ENCODE results near the gene EXOC3L1. TPM values are rescaled to one million over a fixed set of nuclear protein-coding genes. Genes with fewer than 3 reads are reported as not detected.

EXOC3L1 gene, protein sequence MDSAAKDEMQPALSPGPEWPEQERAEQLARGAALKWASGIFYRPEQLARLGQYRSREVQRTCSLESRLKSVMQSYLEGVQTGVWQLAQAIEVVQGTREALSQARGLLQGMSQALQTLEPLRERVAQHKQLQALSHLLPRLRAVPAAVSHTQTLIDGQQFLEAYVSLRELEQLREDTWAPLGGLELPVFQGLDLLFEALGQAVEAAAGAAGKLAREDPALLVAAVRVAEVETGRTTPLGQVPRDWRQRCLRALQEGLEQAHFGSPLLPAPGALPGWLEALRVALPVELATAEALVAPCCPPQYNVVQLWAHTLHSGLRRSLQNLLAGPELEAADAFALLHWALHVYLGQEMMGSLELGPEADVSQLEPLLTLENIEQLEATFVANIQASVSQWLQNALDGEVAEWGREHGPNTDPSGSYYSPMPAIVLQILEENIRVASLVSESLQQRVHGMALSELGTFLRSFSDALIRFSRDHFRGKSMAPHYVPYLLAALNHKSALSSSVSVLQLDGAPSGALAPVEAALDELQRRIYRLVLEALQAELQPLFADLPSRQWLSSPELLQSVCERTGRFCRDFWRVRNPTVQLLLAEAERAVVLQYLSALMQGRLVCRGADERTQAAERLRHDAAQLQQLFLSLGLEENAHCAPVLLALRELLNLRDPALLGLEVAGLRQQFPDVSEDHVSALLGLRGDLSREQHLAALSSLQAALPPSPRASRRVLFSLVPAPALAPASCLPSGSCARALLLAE
- polyA plus RNA-seq (ENCODE audit: insufficient read length in 10 of 10): 10 to 100 TPM in 5 of 10 donors, 1 to 10 TPM in 5; 7.6 to 13.9 (median 9.9) TPM
- long read RNA-seq, donor 1: 0 reads
- long read RNA-seq, donor 2: 0 reads
- long read RNA-seq, donor 3: 0 reads
- long read RNA-seq, donor 4: 0 reads
- long read RNA-seq, donor 5: 0 reads
- long read RNA-seq, donor 6: 0 reads
- long read RNA-seq, donor 7, partial matches to known transcripts: 0 of 1 reads
- long read RNA-seq, donor 7, other reads (novel, unspliced or antisense): 0 of 1 reads
- long read RNA-seq, donor 8: 0 reads
- long read RNA-seq, donor 9: 0 reads

DNA sequence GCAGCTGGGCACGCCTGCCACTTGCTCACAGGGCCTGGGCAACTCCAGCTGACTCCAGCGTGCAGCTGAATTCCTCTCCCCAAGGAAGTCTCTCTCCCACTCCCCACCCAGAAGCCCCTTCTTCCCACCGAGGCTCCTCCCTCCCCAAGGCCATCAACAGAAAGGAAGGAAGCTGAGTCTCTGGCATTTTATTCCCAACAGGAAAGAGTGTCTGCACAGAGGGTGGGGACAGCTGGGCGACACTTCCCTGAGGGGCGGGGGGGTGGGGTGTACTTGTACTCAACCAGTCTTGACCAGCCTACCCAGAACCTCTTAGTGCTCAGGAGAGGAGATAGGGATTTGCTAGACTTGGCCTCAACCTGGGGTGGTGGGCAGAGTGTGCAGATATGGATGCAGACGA lies at the start of gene EXOC3L1:
Gene EXOC3L1 (minus strand): TSS at position 96 of the 400 bp plus-strand sequence. CDS start 460 bp downstream, outside the sequence.
- no peak for DNase-seq

DNA sequence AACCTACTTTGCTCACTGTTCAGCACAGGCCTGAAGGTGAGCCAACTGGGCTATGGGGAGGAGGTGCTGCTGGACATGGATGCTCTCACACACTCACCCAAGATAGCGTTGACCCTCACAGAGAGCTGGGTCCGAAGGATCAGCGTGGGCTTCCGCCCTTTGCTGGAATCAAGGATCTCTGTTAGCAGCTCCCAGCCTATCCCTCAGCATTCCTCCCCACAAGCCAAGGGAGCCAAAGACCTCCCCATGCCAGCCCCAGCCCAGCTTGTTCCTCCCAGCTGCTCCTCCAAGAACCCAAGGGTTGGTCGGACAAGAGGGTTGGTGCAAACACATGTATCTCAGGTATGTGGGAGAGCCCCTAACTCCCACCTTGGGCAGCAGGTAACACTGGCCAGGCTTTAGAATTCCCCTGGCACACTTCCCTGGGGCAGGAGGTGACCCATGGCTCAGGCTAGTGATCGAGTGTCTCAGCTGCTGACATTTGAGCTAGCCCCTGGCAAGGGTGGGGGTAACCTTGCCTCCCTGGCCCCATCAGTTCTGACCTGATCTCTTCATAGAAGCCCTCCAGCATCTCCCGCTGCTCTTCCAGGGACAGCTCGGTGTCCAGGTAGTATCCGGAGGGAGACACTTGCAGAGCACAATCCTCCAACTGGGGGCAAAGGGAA lies 49.0 kb upstream of the EXOC3L1 start:
- no peak for DNase-seq

DNA sequence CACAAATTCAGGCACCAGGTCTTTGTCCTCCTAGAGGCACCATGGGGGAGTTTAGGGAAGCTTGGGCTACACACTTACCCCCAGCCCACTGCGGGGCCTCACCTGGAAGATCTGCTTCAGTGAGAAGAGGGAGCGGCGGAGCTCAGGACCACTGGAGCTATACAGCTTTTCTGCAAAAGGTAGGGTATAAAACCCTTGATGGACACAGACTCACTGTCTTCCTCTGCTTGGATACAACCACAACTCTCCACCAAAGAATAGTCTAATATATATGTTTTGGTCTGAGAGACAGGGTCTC lies 48.3 kb upstream of the EXOC3L1 start:
- no peak for DNase-seq

DNA sequence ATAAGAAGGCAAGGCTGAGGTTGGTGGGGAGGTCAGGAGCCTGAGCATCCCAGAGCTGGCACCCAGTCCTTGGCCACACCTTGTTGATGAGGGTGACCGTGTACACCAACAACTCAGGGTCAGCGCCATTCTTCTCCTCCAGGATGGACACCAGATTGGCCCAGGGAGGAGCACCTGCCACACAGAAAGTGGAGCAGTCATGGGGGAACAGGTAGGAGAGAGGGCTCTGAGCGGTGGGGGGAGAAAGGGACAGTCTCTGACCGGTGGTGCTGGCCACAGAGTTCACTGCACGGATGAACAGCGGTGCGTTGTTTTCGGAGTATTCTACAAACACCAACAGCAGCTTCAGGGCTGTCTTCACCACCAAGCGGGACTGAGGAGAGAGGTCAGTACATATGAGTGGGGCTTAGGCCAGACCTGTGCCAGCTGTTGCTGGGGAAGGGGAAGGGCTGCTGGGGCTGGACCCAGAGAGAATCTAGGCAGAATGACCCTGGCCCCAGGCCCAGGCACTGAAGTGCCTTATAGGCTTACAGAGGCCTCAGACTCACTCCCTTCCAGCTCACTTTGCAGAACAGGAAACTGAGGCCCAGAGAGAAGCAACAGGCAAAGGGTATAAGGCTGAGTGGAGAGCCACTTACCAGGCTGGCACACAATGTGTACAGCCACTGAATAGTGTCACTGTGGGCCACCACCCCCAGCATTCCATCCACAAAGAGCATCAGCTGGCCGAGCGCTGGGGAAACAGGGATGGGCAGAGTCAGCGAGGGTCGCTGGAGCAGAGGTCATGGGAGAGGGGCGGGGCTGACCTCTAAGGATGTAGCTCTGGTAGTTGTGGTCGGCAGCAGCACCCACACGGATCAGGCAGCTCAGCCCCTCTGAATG lies 47.7 kb upstream of the EXOC3L1 start:
- DNase-seq: no peak

DNA sequence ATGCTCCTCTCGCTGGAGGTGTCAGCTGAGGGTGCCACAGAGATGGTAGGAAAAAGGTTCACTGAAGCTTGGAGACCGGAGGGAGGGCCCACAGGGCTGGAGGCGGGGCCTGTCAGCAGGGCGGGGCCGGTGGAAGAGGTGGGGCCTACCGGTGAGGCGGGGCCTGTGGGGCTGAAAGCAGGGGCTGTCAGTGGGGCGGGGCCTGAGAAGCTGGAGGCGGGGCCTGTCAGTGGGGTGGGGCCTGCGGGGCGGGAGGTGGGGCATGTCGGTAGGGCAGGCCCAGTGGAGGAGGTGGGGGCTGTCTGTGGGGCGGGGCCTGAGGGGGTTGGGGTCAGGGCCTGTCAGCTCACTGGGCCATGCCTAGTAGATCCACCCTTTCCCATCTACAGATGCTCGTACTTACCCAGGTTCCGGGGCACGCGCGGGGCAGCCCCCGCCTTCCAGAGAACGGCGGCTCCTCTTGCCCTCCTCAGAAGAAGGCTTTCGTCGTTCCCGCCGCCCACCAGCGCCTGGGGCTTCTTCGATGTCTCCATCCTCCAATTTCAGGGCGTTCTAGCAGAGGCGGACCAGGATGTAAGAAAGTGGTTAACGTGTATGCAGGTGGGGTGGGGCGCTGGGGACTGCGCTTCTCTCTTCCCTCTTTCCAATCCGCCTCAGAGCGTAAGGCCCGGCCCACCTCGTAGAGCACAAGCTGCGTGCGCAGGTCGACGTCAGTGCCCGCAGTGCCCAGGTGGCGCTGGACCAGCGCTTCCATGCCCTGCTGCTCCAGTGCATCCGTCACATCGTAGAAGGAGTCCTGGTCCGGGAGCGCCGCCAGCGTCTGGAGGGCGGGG lies 46.8 kb upstream of the EXOC3L1 start:
- DNase-seq: no peak

DNA sequence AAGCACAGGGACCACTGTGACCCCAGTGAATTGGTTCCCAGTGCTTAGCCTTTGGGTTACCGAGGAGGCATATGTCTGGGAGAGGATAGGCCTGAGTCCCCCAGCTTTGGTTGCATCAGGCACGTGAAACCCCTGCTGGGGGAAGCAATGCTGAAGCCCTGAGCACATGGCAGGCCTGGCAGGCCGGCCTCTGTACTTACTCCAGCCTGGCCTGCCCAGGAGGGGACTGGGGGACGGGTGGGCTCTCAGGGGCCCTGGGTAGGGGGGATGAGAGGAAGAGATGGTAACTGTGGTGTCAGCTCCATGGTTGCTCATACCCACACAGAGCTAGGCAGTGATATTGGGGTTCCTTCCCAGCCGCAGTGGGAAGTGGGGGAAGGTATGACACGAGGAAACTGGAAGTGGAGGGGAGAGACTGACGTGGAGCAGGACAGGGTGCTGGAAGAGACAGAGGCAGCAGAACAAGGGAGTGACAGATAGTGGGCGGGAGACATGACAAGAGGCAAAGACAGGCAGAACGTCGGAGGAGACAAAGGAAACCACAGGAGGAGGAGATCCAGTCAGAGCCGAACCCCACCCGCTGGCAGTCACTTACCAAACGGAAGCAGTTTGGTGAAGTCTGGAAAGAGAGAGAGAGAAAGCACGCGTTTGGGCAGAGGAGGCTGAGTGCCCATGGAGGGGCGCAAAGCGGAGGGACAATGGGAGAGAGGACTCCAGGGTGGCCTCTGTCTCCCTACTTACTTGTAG lies 46.1 kb upstream of the EXOC3L1 start:
- no peak for DNase-seq

DNA sequence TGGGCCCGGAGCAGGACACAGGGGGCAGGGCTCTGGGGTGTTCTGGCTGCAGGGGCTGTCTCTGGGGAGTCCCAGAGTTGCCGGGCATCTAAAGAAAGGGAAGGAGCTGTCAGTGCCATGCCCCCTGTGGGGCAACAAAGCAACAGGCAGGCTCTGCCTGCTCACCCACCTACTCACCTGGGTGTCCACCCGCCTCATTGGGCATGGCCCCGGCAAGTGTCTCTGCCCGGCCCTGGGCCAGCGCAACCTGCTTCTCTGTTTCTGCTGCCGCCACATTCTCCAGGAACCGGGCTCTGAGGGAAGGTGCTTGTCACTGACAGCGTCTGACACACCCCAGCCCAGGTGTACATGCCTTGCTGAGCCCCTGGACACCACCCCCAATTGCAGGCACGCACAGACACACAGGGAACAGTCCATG lies 44.3 kb upstream of the EXOC3L1 start:
- no peak for DNase-seq

DNA sequence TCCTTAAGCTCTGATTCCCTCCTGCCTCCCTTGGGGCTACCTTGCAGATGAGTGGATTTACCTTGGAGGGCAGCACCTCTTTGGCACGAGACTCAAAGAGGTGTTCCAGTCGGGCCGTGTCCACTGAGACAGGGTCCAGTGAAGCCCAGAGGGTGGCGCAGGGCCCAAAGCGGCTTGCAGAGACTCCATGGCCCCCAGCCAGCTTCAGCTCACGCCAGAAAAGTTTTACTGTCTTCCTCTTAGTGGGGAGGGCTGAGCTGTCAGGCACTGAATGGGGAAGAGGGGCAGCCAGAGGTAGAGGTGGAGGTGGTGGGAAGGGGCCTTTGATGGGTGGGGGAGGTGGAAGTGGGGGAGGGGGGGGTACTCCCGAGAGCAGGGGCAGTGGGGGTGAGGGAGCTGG lies 43.7 kb upstream of the EXOC3L1 start:
- no peak for DNase-seq

DNA sequence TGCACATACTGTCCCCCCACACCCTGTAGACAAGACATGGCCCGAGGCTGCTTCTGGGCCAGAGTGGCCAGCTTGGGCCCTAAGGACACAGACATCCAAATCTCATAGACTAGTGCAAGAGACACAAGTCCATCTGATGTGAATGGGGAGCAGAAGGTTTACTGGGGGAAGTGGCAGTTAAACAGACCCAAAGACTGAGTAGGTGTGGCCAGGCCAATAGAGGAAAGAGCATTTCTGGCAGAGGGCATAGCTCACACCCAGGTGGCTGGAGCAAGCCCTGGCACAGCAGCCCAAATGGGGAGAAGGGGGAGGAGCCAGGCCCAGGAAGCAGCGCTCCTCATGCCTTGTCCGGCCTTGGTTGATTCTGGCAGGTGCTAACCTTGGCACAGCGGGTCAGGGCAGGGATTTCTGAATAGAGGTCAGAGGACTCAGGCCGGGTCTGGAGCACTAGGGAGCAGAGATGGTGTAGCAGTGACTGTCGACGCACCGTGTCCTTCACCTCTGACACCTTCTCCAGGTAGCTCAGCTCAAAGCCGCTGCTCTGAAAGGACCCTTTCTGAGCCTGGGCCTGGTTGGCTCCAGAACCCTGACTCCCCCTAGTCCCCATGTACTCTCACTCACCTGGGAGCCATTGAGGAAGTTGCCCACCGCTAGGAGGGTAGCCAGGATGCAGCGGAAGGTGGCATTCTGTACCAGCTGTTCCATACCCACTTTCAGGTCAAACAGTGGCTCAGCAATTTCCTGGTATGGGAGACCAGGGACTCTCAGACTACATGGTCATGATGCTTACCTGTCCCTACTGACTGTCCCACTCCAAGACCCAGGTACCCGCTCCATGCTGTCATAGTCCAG lies 41.1 kb upstream of the EXOC3L1 start:
- no peak for DNase-seq

DNA sequence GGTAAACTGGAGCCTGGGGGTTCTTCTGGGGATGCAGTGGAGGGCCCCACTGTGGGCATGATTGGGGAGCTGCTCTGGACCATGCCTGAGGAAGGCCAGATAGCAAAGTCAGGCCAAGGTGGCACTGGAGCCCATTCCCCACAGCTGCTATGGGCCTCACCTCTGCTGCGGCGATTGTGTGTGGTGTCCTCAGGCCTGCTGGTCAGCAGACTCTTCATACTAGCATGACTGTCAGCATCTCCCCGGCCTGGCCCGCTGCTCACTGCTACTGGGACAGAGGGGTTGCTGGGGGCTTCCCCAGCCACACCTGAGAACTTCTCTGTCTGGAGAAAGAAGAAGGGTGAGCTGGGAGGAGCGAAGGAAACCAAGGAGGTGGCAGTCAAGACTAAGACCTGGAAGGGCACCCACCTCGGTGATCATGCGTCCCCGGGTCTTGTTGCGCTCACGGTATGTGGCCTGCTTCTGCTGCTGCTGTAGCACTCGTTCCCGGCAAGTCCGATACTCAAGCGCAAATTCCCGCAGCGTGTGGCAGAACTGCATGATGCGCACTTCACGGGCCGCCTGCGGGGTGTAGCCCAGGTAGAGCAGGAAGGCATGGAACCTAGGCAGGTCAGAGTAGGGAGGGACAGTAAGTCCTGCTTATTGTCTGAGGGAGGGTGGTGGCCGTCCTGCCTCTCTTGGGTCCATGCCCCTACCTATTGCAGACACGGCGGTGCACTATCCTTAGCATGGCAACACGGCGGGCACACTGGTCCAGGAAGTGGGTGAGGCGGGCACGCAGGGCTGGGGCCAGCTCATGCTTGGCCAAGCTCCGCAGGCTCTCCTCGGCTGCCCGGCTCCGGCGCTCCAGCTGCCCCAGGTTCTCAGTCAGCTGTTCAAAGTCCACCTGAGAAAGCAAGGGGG lies 40.2 kb upstream of the EXOC3L1 start:
- no peak for DNase-seq

DNA sequence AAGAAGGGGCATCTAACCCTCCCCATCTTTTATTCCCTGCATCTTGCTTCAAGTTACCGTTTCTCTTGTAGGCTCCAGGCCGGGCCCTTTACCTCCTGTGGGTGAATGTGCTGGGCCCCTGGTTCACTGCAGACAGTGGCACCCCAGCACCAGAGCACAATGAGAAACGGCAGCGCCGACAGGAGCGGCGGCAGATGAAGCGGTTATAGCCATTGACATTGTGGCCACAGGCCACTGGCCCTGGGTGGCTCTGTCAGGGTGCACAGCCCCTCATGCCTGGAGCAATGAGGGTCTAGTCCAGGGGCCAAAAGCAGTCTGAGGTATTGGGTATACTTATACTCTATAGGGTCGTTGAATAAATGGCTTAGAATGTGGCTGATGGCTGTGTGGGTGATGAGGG lies 39.0 kb upstream of the EXOC3L1 start:
- DNase-seq: no peak

DNA sequence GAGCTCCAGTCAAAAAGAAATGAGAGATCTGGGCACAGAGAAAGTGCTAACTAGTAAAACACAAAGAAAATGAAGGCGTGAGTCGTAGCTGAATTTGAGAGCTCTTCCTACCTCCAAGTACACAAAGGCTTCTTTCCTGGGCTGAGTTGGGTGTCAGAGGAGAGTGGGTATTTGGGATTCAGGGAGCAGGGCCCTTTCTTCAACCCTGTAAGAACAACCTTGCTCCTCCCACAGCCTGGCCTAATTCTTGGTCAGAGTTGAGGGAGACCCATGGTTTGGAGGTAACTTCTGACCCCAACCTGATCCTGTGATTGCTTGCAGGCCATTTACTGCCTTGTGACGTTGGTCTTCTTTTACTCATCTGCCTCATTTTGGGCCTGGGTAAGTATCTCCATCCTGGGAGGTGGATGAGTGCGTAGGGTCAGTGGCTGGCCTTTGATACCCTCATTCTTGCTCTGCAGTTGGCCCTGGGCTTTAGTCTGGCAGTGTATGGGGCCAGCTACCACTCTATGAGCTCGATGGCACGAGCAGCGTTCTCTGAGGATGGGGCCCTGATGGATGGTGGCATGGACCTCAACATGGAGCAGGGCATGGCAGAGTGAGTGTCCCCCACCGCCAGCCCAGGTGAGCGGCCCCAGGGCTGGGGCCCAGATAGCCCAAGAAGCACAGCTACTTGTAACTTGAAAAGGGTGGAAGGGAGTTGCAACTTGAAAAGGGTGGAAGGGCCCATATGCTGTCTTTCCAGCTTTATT lies 38.3 kb upstream of the EXOC3L1 start:
- no peak for DNase-seq

DNA sequence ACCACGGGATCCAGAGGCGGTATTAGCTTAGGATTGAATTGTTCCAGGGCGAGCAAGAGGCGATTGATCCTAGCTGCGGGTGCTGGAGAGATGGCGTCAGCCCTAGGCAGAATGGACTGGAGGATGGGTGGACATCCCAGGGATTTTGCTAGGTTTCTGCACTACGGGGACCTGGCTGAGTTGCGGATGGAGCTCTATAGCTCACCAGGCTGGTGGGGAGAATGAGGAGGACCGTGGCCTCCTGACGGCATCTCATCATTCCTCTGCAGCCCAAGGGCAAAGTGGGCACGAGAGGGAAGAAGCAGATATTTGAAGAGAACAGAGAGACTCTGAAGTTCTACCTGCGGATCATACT lies 37.6 kb upstream of the EXOC3L1 start:
- no peak for DNase-seq

DNA sequence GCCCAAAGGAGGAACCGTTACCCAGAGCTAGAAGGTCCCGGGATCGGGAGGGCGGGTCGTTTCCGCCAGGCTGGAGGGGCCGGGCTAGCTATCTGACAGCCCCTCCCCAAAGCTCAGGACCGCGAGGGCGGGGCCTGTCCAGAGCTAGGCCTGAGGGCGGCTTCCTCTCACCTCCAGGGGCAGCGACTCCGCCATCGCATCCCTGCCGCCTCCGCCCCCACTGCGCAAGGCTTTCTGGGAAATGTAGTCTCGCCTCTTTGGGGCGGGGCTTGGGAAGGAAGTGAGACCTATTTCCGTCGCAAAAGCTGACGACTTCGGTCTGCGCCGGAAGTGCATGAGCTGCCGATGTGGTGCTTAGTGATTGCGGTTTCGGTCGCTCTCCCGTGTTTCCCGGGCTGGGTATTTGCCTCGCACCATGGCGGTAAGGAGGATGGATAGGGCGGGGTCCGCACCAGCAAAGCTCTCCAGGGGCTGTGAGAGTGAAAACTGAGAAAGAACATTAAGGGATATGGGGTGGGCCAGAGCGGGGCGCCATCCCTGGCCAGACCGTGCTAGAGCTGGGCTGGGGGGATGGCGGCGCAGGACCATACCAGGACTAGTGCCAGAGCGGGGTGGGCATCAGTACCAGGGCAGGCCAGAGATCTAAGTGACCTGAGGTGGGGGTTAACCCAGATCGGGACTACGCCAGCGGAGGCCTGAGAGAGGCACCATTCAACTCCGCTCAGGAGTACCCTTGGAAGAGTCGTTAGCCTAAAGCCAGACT lies 37.0 kb upstream of the EXOC3L1 start, which contains the start of gene TMEM208:
Gene TMEM208 (plus strand): TSS at position 327 of the 763 bp plus-strand sequence. CDS start 89 bp downstream, at position 416.
- peak; percentile 99 for DNase-seq

DNA sequence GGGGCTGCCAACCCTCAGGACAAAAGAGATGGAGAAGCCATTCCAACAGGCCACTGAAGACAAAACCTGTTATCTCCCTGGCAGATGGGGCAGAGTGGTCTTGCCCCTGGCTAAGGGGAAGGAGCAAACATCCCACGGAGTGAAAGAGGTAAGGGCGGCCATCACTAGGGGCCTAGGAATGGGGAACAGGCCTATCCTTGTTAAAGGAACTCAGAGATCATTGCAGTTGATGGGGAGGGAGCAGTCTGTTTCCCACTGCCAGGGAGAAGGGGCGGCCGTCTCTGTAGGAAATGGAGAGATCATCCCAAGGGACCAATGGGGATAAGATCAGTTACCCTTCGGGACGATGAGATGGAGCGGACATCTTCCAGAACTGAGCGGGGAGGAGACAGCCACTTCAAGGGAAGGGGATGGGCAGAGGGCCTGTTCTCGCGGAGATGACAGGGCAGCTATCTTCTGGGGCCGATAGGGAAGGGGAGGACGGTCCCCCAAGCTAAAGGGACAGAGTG lies 36.4 kb upstream of the EXOC3L1 start:
- no peak for DNase-seq

DNA sequence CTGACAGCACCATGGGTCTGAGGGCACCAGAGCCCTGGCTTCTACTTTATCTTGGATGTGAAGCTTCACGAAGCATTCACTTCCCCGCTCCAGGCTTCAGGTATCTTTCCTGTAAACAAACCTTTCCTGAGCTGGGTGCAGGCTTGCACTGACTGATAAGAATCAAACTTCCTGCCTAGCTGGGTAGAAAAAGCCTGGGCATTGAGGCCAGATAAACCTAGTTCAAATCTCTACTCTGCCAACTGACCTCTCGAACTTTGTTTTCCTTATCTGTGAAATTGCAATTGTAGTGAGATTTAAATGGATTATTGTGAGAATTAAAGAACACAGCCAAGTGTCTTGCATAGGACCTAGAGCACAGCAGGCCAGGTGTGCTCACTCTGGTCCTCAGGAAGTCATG lies 34.1 kb upstream of the EXOC3L1 start:
- no peak for DNase-seq

All from muscle of back (tissue), 13 donors.